Diencephalon (tissue), 1 donor: ENCODE data around the gene ZSCAN31. TPM values are rescaled to one million over a fixed set of nuclear protein-coding genes. Genes with fewer than 3 reads are reported as not detected.

Experiments used
- small RNA-seq: library from RNA; depleted of rRNA; stranded (forward); fragments of <200 nt; gene quantifications from one replicate; pipeline ENCODE3, GENCODE V24; 2014
- total RNA-seq: library from RNA; depleted of rRNA; stranded (reverse); fragments of >200 nt; gene quantifications from one replicate; pipeline ENCODE4 v1.2.3, GENCODE V29; 2014

Gene ZSCAN31
- total RNA-seq, result 10.8 TPM

GRCh38 chr6:28335564-28336283 is at the start of gene ZSCAN31:
Gene ZSCAN31, minus strand, starts transcription at chr6:28336148. Its CDS starts 6,465 bp downstream, at chr6:28329683.

GRCh38 chr6:28349892-28350737 is 14.2 kb upstream of the ZSCAN31 start, which contains the start of gene ZKSCAN3:
Gene ZKSCAN3, plus strand, starts transcription at chr6:28349947. Its CDS starts 9,640 bp downstream, at chr6:28359587.

GRCh38 chr6:28281288-28282064 is 54.5 kb downstream of the ZSCAN31 start, which contains the start of gene PGBD1:
Gene PGBD1, plus strand, starts transcription at chr6:28281572. Its CDS starts 2,242 bp downstream, at chr6:28283814.

Small RNA genes lying within 50 kb of the gene (small RNA-seq; reads per million reads assigned to genes)
- gene AL021997.1, result not detected
- gene AL021997.2, result not detected

Other genes starting within 250 kb of the ZSCAN31 start
- gene ZSCAN16, start 211.5 kb downstream of the ZSCAN31 start, total RNA-seq, result 8.8 TPM
- 21.7 TPM for gene ZKSCAN8, start 194.3 kb downstream of the ZSCAN31 start, total RNA-seq
- gene ZSCAN9, start 110.9 kb downstream of the ZSCAN31 start, total RNA-seq, result 28.6 TPM
- 9.0 TPM for gene ZKSCAN4, start 83.9 kb downstream of the ZSCAN31 start, total RNA-seq
- gene NKAPL, start 76.9 kb downstream of the ZSCAN31 start, total RNA-seq, result 4.6 TPM
- 30.0 TPM for gene ZSCAN26, start 69.0 kb downstream of the ZSCAN31 start, total RNA-seq
- 17.8 TPM for gene PGBD1, start 54.6 kb downstream of the ZSCAN31 start, total RNA-seq
- 7.8 TPM for gene ZKSCAN3, start 13.8 kb upstream of the ZSCAN31 start, total RNA-seq
- 12.9 TPM for gene ZSCAN12, start 63.6 kb upstream of the ZSCAN31 start, total RNA-seq
- 17.5 TPM for gene ZSCAN23, start 107.3 kb upstream of the ZSCAN31 start, total RNA-seq
- not detected for gene GPX6, start 179.6 kb upstream of the ZSCAN31 start, total RNA-seq
- gene GPX5, start 189.7 kb upstream of the ZSCAN31 start, total RNA-seq, result not detected